Fibroblast of lung (primary cell): Measurements from ENCODE around the gene REPS1. TPM values are rescaled to one million over a fixed set of nuclear protein-coding genes. Genes with fewer than 3 reads are reported as not detected.

ENCODE experiments used
- DNase-seq, 2 donors: peaks; one replicate each; pipeline versions ENCODE4 v3.0.0 to v3.0.0-alpha.2; 2010; ENCODE audit warnings: low read depth in 2 of 2
- H2AFZ ChIP-seq: 2 replicates; pipeline ENCODE4 v1.5.1; 2012; ENCODE audit warnings: low read length, control low read depth, inconsistent platforms
- H3K27ac ChIP-seq: 2 replicates; pipeline ENCODE4 v1.5.1; 2011; ENCODE audit warnings: low read length, control low read depth; ENCODE audit not compliant: insufficient read depth
- H3K27me3 ChIP-seq: 2 replicates; pipeline ENCODE4 v1.5.1; 2011; ENCODE audit warnings: mild to moderate bottlenecking, low read length; ENCODE audit not compliant: control insufficient read depth, insufficient read depth
- H3K36me3 ChIP-seq: 2 replicates; pipeline ENCODE4 v1.5.1; 2011; ENCODE audit warnings: low read length; ENCODE audit not compliant: control insufficient read depth, insufficient read depth
- H3K4me1 ChIP-seq: 2 replicates; pipeline ENCODE4 v1.5.1; 2011; ENCODE audit warnings: low read length; ENCODE audit not compliant: control insufficient read depth, insufficient read depth; ENCODE audit errors: extremely low read depth
- H3K4me2 ChIP-seq: 2 replicates; pipeline ENCODE4 v1.5.1; 2011; ENCODE audit warnings: low read length, control low read depth; ENCODE audit not compliant: insufficient read depth; ENCODE audit errors: extremely low read depth
- H3K4me3 ChIP-seq, 4 experiments: fragments of 200-600 bp in 1 of 4; sonication (generic) in 1 of 4; replicated peaks in 1 of 4; 2 replicates each; pipeline ENCODE4 v1.5.1; 2011 to 2016; ENCODE audit warnings: low read length in 4 of 4, low read depth in 3 of 4, mild to moderate bottlenecking in 3 of 4, control low read depth in 2 of 4, inconsistent platforms in 1 of 4, mixed read lengths in 1 of 4; ENCODE audit not compliant: insufficient read depth in 1 of 4; ENCODE audit errors: control extremely low read depth in 1 of 4
- H3K79me2 ChIP-seq: 2 replicates; pipeline ENCODE4 v1.5.1; 2012; ENCODE audit warnings: mild to moderate bottlenecking, low read length, inconsistent platforms; ENCODE audit not compliant: control insufficient read depth, insufficient read depth
- H3K9ac ChIP-seq: 2 replicates; pipeline ENCODE4 v1.5.1; 2011; ENCODE audit warnings: mild to moderate bottlenecking, low read length, control low read depth; ENCODE audit not compliant: insufficient read depth
- H3K9me3 ChIP-seq: 2 replicates; pipeline ENCODE4 v1.5.1; 2012; ENCODE audit warnings: low read depth, low read length; ENCODE audit not compliant: control insufficient read depth, insufficient read depth
- H4K20me1 ChIP-seq: 2 replicates; pipeline ENCODE4 v1.5.1; 2011; ENCODE audit warnings: low read length; ENCODE audit not compliant: control insufficient read depth, insufficient read depth; ENCODE audit errors: extremely low read depth
- EZH2 ChIP-seq: IDR thresholded peaks from 2 replicates; pipeline ENCODE4 v1.5.1; 2012; ENCODE audit warnings: low read length, control low read depth, mild to moderate bottlenecking; ENCODE audit errors: missing control alignments
- polyA plus RNA-seq, 2 donors: library from polyadenylated mRNA; depleted of rRNA in 1 of 2; stranded (reverse) in 1 of 2; unstranded in 1 of 2; fragments of >200 nt; gene quantifications; 2 replicates each; pipeline ENCODE4 v1.2.1, GENCODE V29; 2011 to 2012; ENCODE audit warnings: missing spikeins in 1 of 2
- total RNA-seq: library from RNA; depleted of rRNA; stranded (reverse); fragments of >200 nt; gene quantifications from 2 replicates; pipeline ENCODE4 v1.2.1, GENCODE V29; 2014
- TF ChIP-seq, protein P1 (sequence below), 2 donors: IDR thresholded peaks in 1 of 2; conservative IDR thresholded peaks in 1 of 2; 1 replicate in 1 of 2; 2 replicates in 1 of 2; pipeline ENCODE4 v1.5.1; 2011 to 2012; ENCODE audit warnings: low read length in 2 of 2, control low read depth in 1 of 2, inconsistent platforms in 1 of 2, low read depth in 1 of 2, mild to moderate bottlenecking in 1 of 2

REPS1 gene
- total and polyA plus RNA-seq, 2 donors (not counting 1 experiment from before 2014, with no cell fraction given), result 27.8 to 28.2 TPM

DNA sequence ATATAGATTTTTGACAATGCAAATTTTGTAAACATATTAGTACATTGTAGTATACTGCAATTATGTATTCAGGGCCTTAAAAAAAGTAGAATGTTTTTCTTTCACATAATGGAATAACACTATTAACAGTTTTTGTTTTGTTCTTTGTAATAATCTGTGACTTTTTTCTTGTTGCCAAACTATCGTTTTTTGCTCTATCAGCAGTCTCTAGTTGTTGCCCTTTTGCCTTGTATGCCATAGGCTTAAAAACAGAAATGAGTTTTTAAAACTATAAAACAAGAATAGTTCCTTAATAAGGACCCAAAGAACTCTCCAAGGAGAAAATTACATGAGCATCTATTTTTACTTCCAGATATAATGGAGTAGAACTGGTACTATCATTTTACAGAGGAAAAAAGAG lies 29.5 kb downstream of the REPS1 start:
- H3K36me3 ChIP-seq, result no peaks in the 10 kb centered on the region
- TF ChIP-seq, protein P1, sequence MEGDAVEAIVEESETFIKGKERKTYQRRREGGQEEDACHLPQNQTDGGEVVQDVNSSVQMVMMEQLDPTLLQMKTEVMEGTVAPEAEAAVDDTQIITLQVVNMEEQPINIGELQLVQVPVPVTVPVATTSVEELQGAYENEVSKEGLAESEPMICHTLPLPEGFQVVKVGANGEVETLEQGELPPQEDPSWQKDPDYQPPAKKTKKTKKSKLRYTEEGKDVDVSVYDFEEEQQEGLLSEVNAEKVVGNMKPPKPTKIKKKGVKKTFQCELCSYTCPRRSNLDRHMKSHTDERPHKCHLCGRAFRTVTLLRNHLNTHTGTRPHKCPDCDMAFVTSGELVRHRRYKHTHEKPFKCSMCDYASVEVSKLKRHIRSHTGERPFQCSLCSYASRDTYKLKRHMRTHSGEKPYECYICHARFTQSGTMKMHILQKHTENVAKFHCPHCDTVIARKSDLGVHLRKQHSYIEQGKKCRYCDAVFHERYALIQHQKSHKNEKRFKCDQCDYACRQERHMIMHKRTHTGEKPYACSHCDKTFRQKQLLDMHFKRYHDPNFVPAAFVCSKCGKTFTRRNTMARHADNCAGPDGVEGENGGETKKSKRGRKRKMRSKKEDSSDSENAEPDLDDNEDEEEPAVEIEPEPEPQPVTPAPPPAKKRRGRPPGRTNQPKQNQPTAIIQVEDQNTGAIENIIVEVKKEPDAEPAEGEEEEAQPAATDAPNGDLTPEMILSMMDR (conservative IDR thresholded peaks at IDR 0.05 in 1 of 2, IDR thresholded peaks at IDR 0.05 in 1 of 2; ENCODE audit: low read depth in 1 of 2, low read length in 2 of 2), result no peak
- no peak for TF ChIP-seq EZH2
- no peak overlapping the region for H3K4me3 ChIP-seq
- H3K79me2 ChIP-seq, result peaks cover 18% of the 10 kb centered on the region
- H4K20me1 ChIP-seq, result no peaks in the 10 kb centered on the region
- H3K4me1 ChIP-seq, result peaks cover 2% of the 10 kb centered on the region
- no peaks in the 10 kb centered on the region for H3K9me3 ChIP-seq
- H3K27ac ChIP-seq, result no peak overlapping the region
- H2AFZ ChIP-seq, result no peak overlapping the region
- no peaks in the 10 kb centered on the region for H3K27me3 ChIP-seq
- no peak overlapping the region for H3K4me2 ChIP-seq
- DNase-seq, result no peak
- H3K9ac ChIP-seq, result no peak overlapping the region

DNA sequence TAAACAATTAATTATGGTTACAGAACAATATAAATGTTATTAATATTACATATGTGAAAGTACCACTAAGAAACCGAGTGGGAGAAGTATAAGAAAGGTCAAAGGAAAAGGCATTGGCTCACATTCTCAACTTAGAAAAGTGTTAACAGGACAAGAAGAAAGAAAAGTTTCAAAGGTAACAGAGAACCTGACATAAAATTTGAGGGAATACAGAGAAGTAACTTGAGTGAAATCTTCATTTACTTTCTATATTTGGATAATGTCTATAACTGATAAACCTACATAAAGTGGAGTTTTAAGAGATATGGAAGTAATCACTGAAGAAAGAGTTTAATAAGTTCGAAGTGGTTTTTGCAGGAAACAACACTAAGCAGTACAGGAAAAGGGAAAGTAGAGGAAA lies 30.1 kb downstream of the REPS1 start:
- H3K4me1 ChIP-seq, result peaks cover 2% of the 10 kb centered on the region
- peaks cover 17% of the 10 kb centered on the region for H3K79me2 ChIP-seq
- no peaks in the 10 kb centered on the region for H3K9me3 ChIP-seq
- no peaks in the 10 kb centered on the region for H3K36me3 ChIP-seq
- H2AFZ ChIP-seq, result no peak overlapping the region
- H3K4me2 ChIP-seq, result peak overlapping the region; percentile 10
- DNase-seq, result no peak
- no peak overlapping the region for H3K27ac ChIP-seq
- no peak overlapping the region for H3K4me3 ChIP-seq
- no peaks in the 10 kb centered on the region for H4K20me1 ChIP-seq
- H3K9ac ChIP-seq, result no peak overlapping the region
- TF ChIP-seq, protein P1 (conservative IDR thresholded peaks at IDR 0.05 in 1 of 2, IDR thresholded peaks at IDR 0.05 in 1 of 2; ENCODE audit: low read depth in 1 of 2, low read length in 2 of 2), result no peak
- TF ChIP-seq EZH2, result no peak
- H3K27me3 ChIP-seq, result no peaks in the 10 kb centered on the region

DNA sequence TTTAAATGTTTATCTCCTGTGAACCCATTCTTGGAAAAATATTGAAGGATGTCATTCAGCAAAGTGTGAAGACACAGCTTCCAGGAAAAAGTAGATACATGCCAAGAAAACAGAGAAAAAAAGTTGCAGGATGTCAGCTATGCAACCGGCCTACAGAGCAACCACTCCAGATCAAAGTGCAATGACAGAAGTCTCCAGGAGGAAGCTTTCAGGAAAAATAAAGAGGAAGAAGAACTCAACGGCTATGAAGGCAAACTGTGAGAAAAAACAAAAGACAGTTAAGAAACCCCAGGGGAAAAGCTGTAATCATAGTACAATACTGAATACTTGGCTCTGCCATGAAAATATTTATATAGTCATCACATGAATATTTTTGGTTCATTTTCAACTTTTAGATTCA lies 30.6 kb downstream of the REPS1 start:
- Histone ChIP-seq H3K4me2 (peak overlapping the region; percentile 45), H3K27ac (no peak overlapping the region), H3K27me3 (no peaks in the 10 kb centered on the region), H3K79me2 (peaks cover 17% of the 10 kb centered on the region), H3K4me3 (no peak overlapping the region), H3K9me3 (no peaks in the 10 kb centered on the region), H3K36me3 (no peaks in the 10 kb centered on the region), H4K20me1 (no peaks in the 10 kb centered on the region), H2AFZ (no peak overlapping the region), H3K4me1 (peaks cover 2% of the 10 kb centered on the region), H3K9ac (no peak overlapping the region)
- TF ChIP-seq, protein P1 (conservative IDR thresholded peaks at IDR 0.05 in 1 of 2, IDR thresholded peaks at IDR 0.05 in 1 of 2; ENCODE audit: low read depth in 1 of 2, low read length in 2 of 2), result no peak
- no peak for TF ChIP-seq EZH2
- peak in 1 of 2 donors; percentile 51 for DNase-seq
